Subcutaneous adipose tissue (tissue), 4 donors: ENCODE measurements around the gene FAIM2. TPM values are rescaled to one million over a fixed set of nuclear protein-coding genes. Genes with fewer than 3 reads are reported as not detected.

ENCODE experiments used
- CTCF ChIP-seq: fragments of 450-650 bp; IDR thresholded peaks from one replicate; pipeline ENCODE4 v1.5.1; 2016; ENCODE audit warnings: low read depth, mild to moderate bottlenecking, control low read depth, antibody characterized with exemption, moderate library complexity
- total RNA-seq, 4 donors: library from RNA; depleted of rRNA; stranded (reverse); fragments of >200 nt; gene quantifications; one replicate each; pipeline ENCODE4 v1.1.0, GENCODE V29; 2016

The FAIM2 gene
- total RNA-seq, 4 donors from 2014 or later, result 1.2 TPM; not detected in 3

- no peak for TF ChIP-seq CTCF
Measured at GRCh38 chr12:49872781-49873181, 30.9 kb downstream of the FAIM2 start.

- no peak for TF ChIP-seq CTCF
Measured at GRCh38 chr12:49872381-49872780, 31.3 kb downstream of the FAIM2 start.

GRCh38 chr12:49871263-49871561, 32.5 kb downstream of the FAIM2 start:
- no peak for TF ChIP-seq CTCF

DNA sequence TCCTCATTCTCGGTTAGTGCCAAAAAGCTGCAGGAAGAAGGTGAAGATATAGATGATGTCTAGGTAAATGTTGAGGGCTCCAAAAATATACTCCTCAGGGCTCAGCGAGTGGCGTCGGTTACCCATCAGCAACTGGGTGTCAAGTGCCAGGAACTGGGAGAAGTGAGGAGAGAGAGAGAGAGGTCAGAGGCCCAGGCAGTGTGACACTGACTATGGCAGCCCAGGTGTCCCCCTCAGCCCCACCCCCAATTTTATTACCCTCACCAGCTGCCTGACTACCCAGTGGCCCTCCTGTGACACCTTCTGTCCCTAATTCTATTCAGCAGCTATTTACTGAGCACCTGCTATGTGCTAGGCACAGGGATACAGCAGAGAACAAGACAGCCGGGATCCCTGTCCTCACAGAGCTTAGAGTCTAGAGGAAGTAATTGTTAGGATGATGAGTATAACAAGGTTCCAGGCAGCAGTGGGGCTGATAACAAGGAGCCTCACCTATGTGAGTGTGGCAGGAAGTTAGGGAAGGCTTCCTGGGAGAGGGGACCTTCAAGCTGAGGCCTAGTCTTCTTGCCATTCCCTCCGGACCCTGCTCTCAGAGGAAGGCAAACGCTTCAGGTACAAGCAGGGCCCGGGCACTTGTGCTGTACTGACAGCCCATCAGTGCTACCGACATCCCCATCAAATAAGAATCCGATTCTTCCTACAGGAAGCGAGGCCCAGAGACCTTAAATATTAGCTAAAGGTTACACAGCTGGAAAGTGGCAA, 33.0 kb downstream of the FAIM2 start:
- TF ChIP-seq CTCF, result no peak

DNA sequence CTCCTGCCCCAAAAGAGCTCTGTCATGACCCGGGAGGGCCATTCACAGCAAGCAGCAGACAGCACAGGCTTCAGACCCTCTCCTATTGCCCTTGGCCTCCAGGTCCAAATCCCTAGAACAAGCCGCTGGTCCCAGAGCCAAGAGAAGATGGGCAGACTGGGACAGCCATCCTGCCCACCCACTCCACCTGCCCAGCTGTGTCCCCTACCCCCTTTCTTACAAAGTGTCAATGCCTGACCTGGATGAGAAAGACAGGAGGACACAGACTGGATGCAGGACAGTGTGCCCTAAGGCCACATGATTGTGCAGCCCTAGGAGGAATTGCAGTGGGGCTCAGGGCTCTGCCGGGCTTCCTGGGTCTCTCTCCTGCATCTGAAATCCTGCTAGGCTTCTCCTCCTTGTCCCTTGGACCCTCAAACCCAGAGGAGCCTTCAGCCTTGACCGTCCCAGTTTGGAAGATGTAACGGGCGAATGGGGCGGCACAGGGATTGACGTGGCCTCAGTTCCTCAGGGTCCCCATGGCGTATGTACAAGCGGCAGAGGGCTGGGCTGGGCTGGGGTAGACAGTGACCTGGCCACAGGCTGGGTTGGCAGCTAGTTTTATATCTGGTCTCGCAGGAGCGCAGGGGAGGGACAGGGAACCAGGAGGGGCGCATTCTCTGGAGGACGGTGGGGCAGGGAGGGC, 33.7 kb downstream of the FAIM2 start:
- no peak for TF ChIP-seq CTCF

DNA sequence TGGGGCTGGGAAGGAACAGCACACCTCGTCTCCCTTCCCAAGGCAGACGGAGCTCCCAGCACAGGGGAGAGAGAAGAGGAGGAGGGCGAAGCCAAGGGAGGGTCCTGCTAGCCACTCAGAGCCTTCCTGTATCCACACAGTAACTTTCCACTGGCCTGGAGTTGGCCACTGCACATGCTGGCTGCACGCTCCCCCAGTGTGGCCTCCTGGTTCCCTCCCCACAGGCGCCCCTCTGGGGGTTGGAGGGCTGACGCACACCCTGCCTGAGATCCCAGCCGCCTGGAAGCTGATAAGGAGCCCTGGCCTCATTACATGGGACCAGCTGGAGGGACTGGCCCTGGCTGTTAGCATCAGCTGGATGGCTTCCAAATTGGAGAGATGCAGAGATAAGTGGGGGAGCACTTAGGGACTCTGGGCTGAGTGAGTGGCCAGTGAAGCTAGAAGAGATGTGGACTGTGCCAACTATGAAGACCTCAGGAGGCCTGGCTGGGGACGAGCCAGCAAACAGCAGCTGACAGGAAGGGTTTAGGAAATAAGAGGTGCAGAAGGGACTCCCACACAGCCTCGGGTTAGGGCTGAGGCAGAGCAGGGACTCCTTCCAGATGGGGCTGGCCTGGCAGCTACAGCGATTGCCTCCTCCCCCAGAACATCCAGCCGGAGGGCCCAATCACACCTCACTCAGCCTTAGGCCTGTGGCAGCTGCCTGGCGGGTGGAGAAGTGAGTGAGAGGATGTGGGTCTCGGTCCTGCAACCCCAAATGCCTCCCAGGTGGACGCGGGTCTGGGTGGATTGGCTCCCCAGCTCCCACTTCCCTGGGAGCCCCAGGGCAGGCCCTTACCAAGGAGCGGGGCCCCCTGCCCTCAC, 34.5 kb downstream of the FAIM2 start:
- TF ChIP-seq CTCF, result no peak

DNA sequence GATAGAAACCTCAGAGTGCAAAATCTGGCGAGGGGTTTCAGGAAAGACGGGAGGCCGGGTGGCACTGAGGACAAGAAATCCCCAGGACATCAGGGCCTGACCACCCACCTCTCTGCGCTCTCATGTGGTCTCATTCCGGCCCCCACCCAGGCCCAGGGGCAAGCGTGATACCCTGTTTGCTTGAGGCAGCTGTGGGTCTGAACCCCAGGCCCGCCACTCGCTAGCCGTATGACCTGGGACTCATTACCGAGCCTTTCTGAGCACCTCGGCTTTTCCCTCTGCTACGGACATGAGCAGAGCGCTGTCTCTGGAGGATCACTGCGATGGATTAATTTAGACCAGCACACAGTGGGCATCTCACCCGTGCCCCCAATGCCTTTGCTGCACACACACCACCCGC, 35.3 kb downstream of the FAIM2 start:
- no peak for TF ChIP-seq CTCF
